ENCODE measurements around the gene PLCB4.

The PLCB4 gene

DNA sequence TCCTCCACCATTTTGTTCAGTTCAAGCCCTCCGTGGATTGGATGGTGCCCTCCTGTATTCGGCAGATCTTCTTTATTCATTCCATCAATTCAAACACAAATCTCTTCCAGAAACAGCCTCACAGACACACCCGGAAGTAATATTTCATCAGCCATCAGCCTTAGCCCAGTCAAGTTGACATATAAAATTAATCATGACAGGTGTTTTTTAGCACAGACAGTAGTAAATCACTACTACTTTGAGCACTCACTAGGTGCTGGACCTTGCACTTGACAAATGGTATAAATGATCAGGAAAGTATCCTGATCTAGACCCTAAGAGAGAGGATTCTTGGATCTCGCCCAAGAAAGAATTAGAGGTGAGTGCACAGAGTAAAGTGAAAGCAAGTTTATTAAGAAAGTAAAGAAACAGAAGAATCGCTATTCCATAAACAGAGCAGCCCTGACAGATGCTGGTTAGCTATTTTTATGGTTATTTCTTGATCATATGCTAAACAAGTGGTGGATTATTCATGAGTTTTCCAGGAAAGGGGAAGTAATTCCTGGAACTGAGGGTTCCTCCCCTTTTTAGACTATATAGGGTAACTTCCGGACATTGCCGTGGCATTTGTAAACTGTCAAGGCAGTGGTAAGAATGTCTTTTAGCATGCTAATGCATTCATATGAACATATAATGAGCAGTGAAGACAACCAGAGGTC is 250.9 kb downstream of the PLCB4 start:
- H3K36me3 ChIP-seq (replicated peaks in 1 of 2; ENCODE audit: control insufficient read depth in 2 of 2, insufficient read depth in 2 of 2, low read length in 2 of 2) = no peaks in the 10 kb centered on the region
- H2BK15ac ChIP-seq (ENCODE audit: low read length) = no peak overlapping the region
- H3K27ac ChIP-seq (replicated peaks; ENCODE audit: low read length) = no peak overlapping the region
- no peak overlapping the region for H2BK5ac ChIP-seq (ENCODE audit: low read length)
- no peak for DNase-seq (ENCODE audit: low spot score)
- H3K4me2 ChIP-seq (ENCODE audit: insufficient read depth, low read length, poor library complexity, severe bottlenecking) = no peak overlapping the region
- H3K4me3 ChIP-seq (ENCODE audit: low read length in 2 of 2) = no peak overlapping the region
- no peak overlapping the region for H3K18ac ChIP-seq (ENCODE audit: low read length)
- no peaks in the 10 kb centered on the region for H3K27me3 ChIP-seq (ENCODE audit: control insufficient read depth in 3 of 3, insufficient read depth in 3 of 3, low read depth in 1 of 3, low read length in 3 of 3)
- H3K9me3 ChIP-seq (replicated peaks in 1 of 2; ENCODE audit: control insufficient read depth in 2 of 2, insufficient read depth in 1 of 2, low read depth in 1 of 2, low read length in 2 of 2) = no peaks in the 10 kb centered on the region
- no peak overlapping the region for H3K9ac ChIP-seq (ENCODE audit: low read depth, low read length, poor library complexity)
- WGBS, 2 donors (ENCODE audit: extremely low coverage in 2 of 2, insufficient read length in 2 of 2, insufficient replicate concordance in 1 of 2) = no CpG with 5 or more reads among the region's 7 CpGs
- no peaks in the 10 kb centered on the region for H3K79me1 ChIP-seq (ENCODE audit: low read depth, low read length)
- H4K91ac ChIP-seq (ENCODE audit: low read depth, low read length, poor library complexity) = no peak overlapping the region
- no peak overlapping the region for H2BK12ac ChIP-seq (ENCODE audit: low read length)
- peaks cover 4 to 14% of the 10 kb centered on the region in 2 donors for H3K4me1 ChIP-seq (ENCODE audit: control insufficient read depth in 2 of 2, insufficient read depth in 1 of 2, low read depth in 1 of 2, low read length in 2 of 2)
- no peak overlapping the region for H3K4ac ChIP-seq (ENCODE audit: low read length)
- no peak overlapping the region for H3K23ac ChIP-seq (ENCODE audit: low read depth, low read length, poor library complexity)
- no peak overlapping the region for H2AK5ac ChIP-seq (ENCODE audit: low read depth, low read length)
- no peak overlapping the region for H3K14ac ChIP-seq (ENCODE audit: low read length)
- H2BK120ac ChIP-seq (ENCODE audit: low read depth, low read length) = no peak overlapping the region
- H4K8ac ChIP-seq (ENCODE audit: low read depth, low read length) = no peak overlapping the region
- peak overlapping the region; percentile 66 for H2AFZ ChIP-seq (ENCODE audit: low read length)

DNA sequence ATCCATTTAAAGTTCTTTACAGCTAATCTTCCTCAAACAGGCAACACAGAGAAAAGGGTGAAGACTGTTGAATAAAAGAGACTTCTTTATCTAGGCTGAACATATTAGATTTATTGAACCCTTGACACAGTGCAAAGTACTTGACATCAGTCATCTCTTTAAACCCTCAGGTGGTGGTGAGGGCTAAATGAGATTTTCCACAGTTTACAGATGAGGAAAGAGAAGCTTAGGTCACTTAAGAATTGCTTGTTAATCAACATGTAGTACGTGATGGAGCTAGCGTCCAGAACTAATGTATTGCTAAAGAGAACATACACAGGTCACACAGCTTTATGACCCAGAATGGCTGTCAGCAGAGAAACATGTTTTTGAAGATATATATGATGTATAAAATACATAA is 252.1 kb downstream of the PLCB4 start:
- Histone ChIP-seq H3K23ac (ENCODE audit: low read depth, low read length, poor library complexity) (no peak overlapping the region), H3K4me2 (ENCODE audit: insufficient read depth, low read length, poor library complexity, severe bottlenecking) (no peak overlapping the region), H4K91ac (ENCODE audit: low read depth, low read length, poor library complexity) (no peak overlapping the region), H4K8ac (ENCODE audit: low read depth, low read length) (no peak overlapping the region), H3K9me3 (replicated peaks in 1 of 2; ENCODE audit: control insufficient read depth in 2 of 2, insufficient read depth in 1 of 2, low read depth in 1 of 2, low read length in 2 of 2) (no peaks in the 10 kb centered on the region), H3K14ac (ENCODE audit: low read length) (no peak overlapping the region), H2BK12ac (ENCODE audit: low read length) (no peak overlapping the region), H3K4me1 (ENCODE audit: control insufficient read depth in 2 of 2, insufficient read depth in 1 of 2, low read depth in 1 of 2, low read length in 2 of 2) (peaks cover 4 to 14% of the 10 kb centered on the region in 2 donors), H3K9ac (ENCODE audit: low read depth, low read length, poor library complexity) (no peak overlapping the region), H3K27me3 (ENCODE audit: control insufficient read depth in 3 of 3, insufficient read depth in 3 of 3, low read depth in 1 of 3, low read length in 3 of 3) (no peaks in the 10 kb centered on the region), H3K36me3 (replicated peaks in 1 of 2; ENCODE audit: control insufficient read depth in 2 of 2, insufficient read depth in 2 of 2, low read length in 2 of 2) (no peaks in the 10 kb centered on the region), H3K27ac (replicated peaks; ENCODE audit: low read length) (no peak overlapping the region), H2BK5ac (ENCODE audit: low read length) (no peak overlapping the region), H2AFZ (ENCODE audit: low read length) (no peak overlapping the region), H3K79me1 (ENCODE audit: low read depth, low read length) (no peaks in the 10 kb centered on the region), H3K18ac (ENCODE audit: low read length) (no peak overlapping the region), H2BK15ac (ENCODE audit: low read length) (no peak overlapping the region), H2AK5ac (ENCODE audit: low read depth, low read length) (no peak overlapping the region), H3K4me3 (ENCODE audit: low read length in 2 of 2) (no peak overlapping the region), H3K4ac (ENCODE audit: low read length) (no peak overlapping the region), H2BK120ac (ENCODE audit: low read depth, low read length) (no peak overlapping the region)
- no CpG with 5 or more reads among the region's 2 CpGs for WGBS, 2 donors (ENCODE audit: extremely low coverage in 2 of 2, insufficient read length in 2 of 2, insufficient replicate concordance in 1 of 2)
- DNase-seq (ENCODE audit: low spot score) = no peak

DNA sequence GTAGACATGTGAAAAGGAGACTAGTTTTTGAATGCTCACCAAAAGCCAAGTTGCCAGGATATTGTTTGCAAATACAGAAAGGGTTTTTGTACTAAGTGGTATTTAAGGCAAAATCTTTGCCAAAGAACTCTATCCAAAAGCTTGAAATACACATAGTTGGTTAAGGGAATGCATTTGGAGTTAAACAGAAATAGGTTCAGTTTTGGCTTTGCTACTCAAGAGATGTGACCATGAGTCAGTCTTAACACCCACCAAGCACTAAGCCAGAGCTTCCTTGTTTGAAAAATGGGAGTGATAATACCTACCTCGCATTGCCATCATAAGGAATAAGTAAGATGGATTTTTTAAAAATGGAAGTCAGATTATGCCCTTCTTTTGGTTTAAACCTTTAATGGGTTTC is 253.8 kb downstream of the PLCB4 start:
- Histone ChIP-seq H3K4ac (ENCODE audit: low read length) (no peak overlapping the region), H3K9me3 (replicated peaks in 1 of 2; ENCODE audit: control insufficient read depth in 2 of 2, insufficient read depth in 1 of 2, low read depth in 1 of 2, low read length in 2 of 2) (no peaks in the 10 kb centered on the region), H4K8ac (ENCODE audit: low read depth, low read length) (no peak overlapping the region), H2BK12ac (ENCODE audit: low read length) (no peak overlapping the region), H3K23ac (ENCODE audit: low read depth, low read length, poor library complexity) (no peak overlapping the region), H3K14ac (ENCODE audit: low read length) (no peak overlapping the region), H4K91ac (ENCODE audit: low read depth, low read length, poor library complexity) (no peak overlapping the region), H2BK5ac (ENCODE audit: low read length) (no peak overlapping the region), H3K36me3 (replicated peaks in 1 of 2; ENCODE audit: control insufficient read depth in 2 of 2, insufficient read depth in 2 of 2, low read length in 2 of 2) (no peaks in the 10 kb centered on the region), H2AK5ac (ENCODE audit: low read depth, low read length) (no peak overlapping the region), H3K18ac (ENCODE audit: low read length) (no peak overlapping the region), H3K27me3 (ENCODE audit: control insufficient read depth in 3 of 3, insufficient read depth in 3 of 3, low read depth in 1 of 3, low read length in 3 of 3) (no peaks in the 10 kb centered on the region), H2AFZ (ENCODE audit: low read length) (no peak overlapping the region), H3K4me2 (ENCODE audit: insufficient read depth, low read length, poor library complexity, severe bottlenecking) (no peak overlapping the region), H3K4me1 (ENCODE audit: control insufficient read depth in 2 of 2, insufficient read depth in 1 of 2, low read depth in 1 of 2, low read length in 2 of 2) (peaks cover 4 to 14% of the 10 kb centered on the region in 2 donors), H2BK120ac (ENCODE audit: low read depth, low read length) (no peak overlapping the region), H3K4me3 (ENCODE audit: low read length in 2 of 2) (no peak overlapping the region), H3K79me1 (ENCODE audit: low read depth, low read length) (no peaks in the 10 kb centered on the region), H3K9ac (ENCODE audit: low read depth, low read length, poor library complexity) (no peak overlapping the region), H2BK15ac (ENCODE audit: low read length) (no peak overlapping the region), H3K27ac (replicated peaks; ENCODE audit: low read length) (no peak overlapping the region)
- no CpG with 5 or more reads among the region's 1 CpG for WGBS, 2 donors (ENCODE audit: extremely low coverage in 2 of 2, insufficient read length in 2 of 2, insufficient replicate concordance in 1 of 2)
- no peak for DNase-seq (ENCODE audit: low spot score)

DNA sequence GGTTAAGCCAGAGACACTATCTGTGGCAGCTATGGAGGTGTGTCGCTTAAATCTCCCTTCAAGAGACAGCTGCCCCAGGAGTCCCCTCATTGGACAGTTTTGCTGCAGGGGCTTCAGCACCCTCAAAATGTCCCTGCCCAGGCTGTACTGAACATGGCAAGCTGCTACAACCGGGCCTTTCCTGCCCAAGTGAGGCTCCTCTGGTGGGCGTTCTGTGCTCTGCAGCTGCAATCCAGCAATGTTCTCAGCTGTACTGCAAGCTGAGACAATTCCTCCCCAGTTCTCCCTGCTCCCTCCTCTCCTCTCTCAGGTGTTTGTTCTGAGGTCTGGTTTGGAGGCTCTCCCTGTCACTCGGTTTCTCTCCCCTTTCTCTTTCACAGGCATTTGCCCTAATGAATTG is 254.7 kb downstream of the PLCB4 start:
- no peak overlapping the region for H4K8ac ChIP-seq (ENCODE audit: low read depth, low read length)
- no peak overlapping the region for H3K18ac ChIP-seq (ENCODE audit: low read length)
- no peak overlapping the region for H3K4ac ChIP-seq (ENCODE audit: low read length)
- no peak overlapping the region for H2AK5ac ChIP-seq (ENCODE audit: low read depth, low read length)
- DNase-seq (ENCODE audit: low spot score) = no peak
- no peak overlapping the region for H2AFZ ChIP-seq (ENCODE audit: low read length)
- no CpG with 5 or more reads among the region's 4 CpGs for WGBS, 2 donors (ENCODE audit: extremely low coverage in 2 of 2, insufficient read length in 2 of 2, insufficient replicate concordance in 1 of 2)
- H4K91ac ChIP-seq (ENCODE audit: low read depth, low read length, poor library complexity) = no peak overlapping the region
- H2BK120ac ChIP-seq (ENCODE audit: low read depth, low read length) = no peak overlapping the region
- H2BK15ac ChIP-seq (ENCODE audit: low read length) = no peak overlapping the region
- no peak overlapping the region for H2BK5ac ChIP-seq (ENCODE audit: low read length)
- no peak overlapping the region for H3K4me2 ChIP-seq (ENCODE audit: insufficient read depth, low read length, poor library complexity, severe bottlenecking)
- H3K79me1 ChIP-seq (ENCODE audit: low read depth, low read length) = no peaks in the 10 kb centered on the region
- no peaks in the 10 kb centered on the region for H3K9me3 ChIP-seq (replicated peaks in 1 of 2; ENCODE audit: control insufficient read depth in 2 of 2, insufficient read depth in 1 of 2, low read depth in 1 of 2, low read length in 2 of 2)
- no peaks in the 10 kb centered on the region for H3K27me3 ChIP-seq (ENCODE audit: control insufficient read depth in 3 of 3, insufficient read depth in 3 of 3, low read depth in 1 of 3, low read length in 3 of 3)
- H2BK12ac ChIP-seq (ENCODE audit: low read length) = no peak overlapping the region
- H3K4me1 ChIP-seq (ENCODE audit: control insufficient read depth in 2 of 2, insufficient read depth in 1 of 2, low read depth in 1 of 2, low read length in 2 of 2) = peaks cover 4 to 14% of the 10 kb centered on the region in 2 donors
- no peak overlapping the region for H3K27ac ChIP-seq (replicated peaks; ENCODE audit: low read length)
- no peaks in the 10 kb centered on the region for H3K36me3 ChIP-seq (replicated peaks in 1 of 2; ENCODE audit: control insufficient read depth in 2 of 2, insufficient read depth in 2 of 2, low read length in 2 of 2)
- H3K14ac ChIP-seq (ENCODE audit: low read length) = no peak overlapping the region
- H3K9ac ChIP-seq (ENCODE audit: low read depth, low read length, poor library complexity) = no peak overlapping the region
- H3K23ac ChIP-seq (ENCODE audit: low read depth, low read length, poor library complexity) = no peak overlapping the region
- no peak overlapping the region for H3K4me3 ChIP-seq (ENCODE audit: low read length in 2 of 2)
